ENCODE data around the gene SHISA4.

DNA sequence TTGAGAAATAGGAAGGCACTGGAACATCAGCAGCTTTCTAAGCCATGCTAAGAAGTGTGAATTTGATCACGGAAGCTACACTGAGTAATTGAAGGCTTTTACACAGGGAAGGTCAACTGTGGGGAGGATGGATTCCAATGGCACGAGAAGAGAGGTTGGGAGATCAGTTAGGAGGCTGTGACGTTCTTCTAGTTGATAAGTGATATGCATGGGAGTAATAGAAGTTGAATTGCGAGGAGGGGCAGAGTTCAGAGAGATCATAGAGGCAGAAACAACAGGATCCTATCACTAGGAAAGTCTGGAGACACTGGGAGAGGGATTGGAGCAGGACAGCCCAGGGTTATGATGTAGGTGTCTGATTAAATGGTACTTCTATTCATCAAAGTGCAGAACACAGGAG lies 41.4 kb downstream of the SHISA4 start:
- TF ChIP-seq CTCF (conservative IDR thresholded peaks at IDR 0.05; ENCODE audit: low read depth, low read length) (no peak), EZH2phosphoT487 (IDR thresholded peaks at IDR 0.05; ENCODE audit: borderline replicate concordance, low read length) (no peak), EZH2 (IDR thresholded peaks at IDR 0.05; ENCODE audit: low read length, unreplicated experiment) (no peak)

Data from PC-3 (cell line).